H4 (cell line): ENCODE data around the gene HOXA9. TPM values are rescaled to one million over a fixed set of nuclear protein-coding genes. Genes with fewer than 3 reads are reported as not detected.

Source experiments
- DNase-seq: peaks from one replicate; pipeline ENCODE4 v3.0.0-alpha.2; 2015; ENCODE audit warnings: low spot score
- total RNA-seq: library from RNA; depleted of rRNA; stranded (reverse); fragments of >200 nt; shearing (Covaris generic); gene quantifications from 2 replicates; pipeline ENCODE4 v1.2.3, GENCODE V29; 2014

The HOXA9 gene
- total RNA-seq, 1 experiment from 2014 or later = 0.17 TPM

- DNase-seq = no peak
These were observed 11.8 kb upstream of the HOXA9 start for GRCh38 chr7:27176962-27177794.

- no peak for DNase-seq
These were observed 11.1 kb upstream of the HOXA9 start for GRCh38 chr7:27176524-27176845.

- no peak for DNase-seq
These were observed 10.5 kb upstream of the HOXA9 start for GRCh38 chr7:27175626-27176523.

- DNase-seq = no peak
These were observed 9.7 kb upstream of the HOXA9 start for GRCh38 chr7:27174874-27175625.

- no peak for DNase-seq
These were observed 8.9 kb upstream of the HOXA9 start, which contains the start of gene HOXA10 for GRCh38 chr7:27173956-27174873. HOXA10 (minus strand) TSS chr7:27174320; CDS start chr7:27174306, 14 bp downstream.

GRCh38 chr7:27173511-27173955 lies 8.2 kb upstream of the HOXA9 start:
- no peak for DNase-seq

- no peak for DNase-seq
These were observed 7.6 kb upstream of the HOXA9 start for GRCh38 chr7:27172823-27173510.

- DNase-seq = no peak
These were observed 7.0 kb upstream of the HOXA9 start for GRCh38 chr7:27172315-27172774.

GRCh38 chr7:27171637-27172314 lies 6.4 kb upstream of the HOXA9 start:
- DNase-seq = no peak

- no peak for DNase-seq
These were observed 5.9 kb upstream of the HOXA9 start for GRCh38 chr7:27171325-27171636.

- DNase-seq = no peak
These were observed 5.3 kb upstream of the HOXA9 start for GRCh38 chr7:27170426-27171324.

- DNase-seq = no peak
These were observed 4.5 kb upstream of the HOXA9 start for GRCh38 chr7:27169658-27170425.

GRCh38 chr7:27168265-27168947 lies 3.1 kb upstream of the HOXA9 start:
- DNase-seq = no peak

GRCh38 chr7:27167916-27168264 lies 2.6 kb upstream of the HOXA9 start:
- no peak for DNase-seq

- no peak for DNase-seq
These were observed 1.5 kb upstream of the HOXA9 start for GRCh38 chr7:27166531-27167505.

GRCh38 chr7:27165996-27166530 lies 726 bp upstream of the HOXA9 start:
- DNase-seq = no peak
